Transverse colon (tissue), 4 donors: Measurements from ENCODE around the gene HDAC4.

Experiments
- EP300 ChIP-seq: sonication (generic); formaldehyde crosslinking; IDR thresholded peaks from one replicate; pipeline ENCODE4 v1.6.1; 2017; ENCODE audit warnings: antibody characterized with exemption, low read depth
- POLR2A ChIP-seq: fragments of 450-650 bp; IDR thresholded peaks from one replicate; pipeline ENCODE4 v1.6.1; 2016; ENCODE audit warnings: antibody characterized with exemption, mild to moderate bottlenecking, moderate library complexity
- POLR2AphosphoS5 ChIP-seq, 3 donors: sonication (generic); formaldehyde crosslinking; IDR thresholded peaks; one replicate each; pipeline ENCODE4 v1.6.1; 2016; ENCODE audit warnings: antibody characterized with exemption in 3 of 3
- TF ChIP-seq, protein P1 (sequence below), 5 experiments: fragments of 200-600 bp in 3 of 5; fragments of 450-650 bp in 2 of 5; sonication (generic) in 3 of 5; IDR thresholded peaks; 1 replicate in 2 of 5; 2 replicates in 3 of 5; pipeline ENCODE4 v1.5.1; 2016 to 2017; ENCODE audit warnings: antibody characterized with exemption in 5 of 5, inconsistent platforms in 3 of 5, mild to moderate bottlenecking in 2 of 5, moderate library complexity in 1 of 5

DNA sequence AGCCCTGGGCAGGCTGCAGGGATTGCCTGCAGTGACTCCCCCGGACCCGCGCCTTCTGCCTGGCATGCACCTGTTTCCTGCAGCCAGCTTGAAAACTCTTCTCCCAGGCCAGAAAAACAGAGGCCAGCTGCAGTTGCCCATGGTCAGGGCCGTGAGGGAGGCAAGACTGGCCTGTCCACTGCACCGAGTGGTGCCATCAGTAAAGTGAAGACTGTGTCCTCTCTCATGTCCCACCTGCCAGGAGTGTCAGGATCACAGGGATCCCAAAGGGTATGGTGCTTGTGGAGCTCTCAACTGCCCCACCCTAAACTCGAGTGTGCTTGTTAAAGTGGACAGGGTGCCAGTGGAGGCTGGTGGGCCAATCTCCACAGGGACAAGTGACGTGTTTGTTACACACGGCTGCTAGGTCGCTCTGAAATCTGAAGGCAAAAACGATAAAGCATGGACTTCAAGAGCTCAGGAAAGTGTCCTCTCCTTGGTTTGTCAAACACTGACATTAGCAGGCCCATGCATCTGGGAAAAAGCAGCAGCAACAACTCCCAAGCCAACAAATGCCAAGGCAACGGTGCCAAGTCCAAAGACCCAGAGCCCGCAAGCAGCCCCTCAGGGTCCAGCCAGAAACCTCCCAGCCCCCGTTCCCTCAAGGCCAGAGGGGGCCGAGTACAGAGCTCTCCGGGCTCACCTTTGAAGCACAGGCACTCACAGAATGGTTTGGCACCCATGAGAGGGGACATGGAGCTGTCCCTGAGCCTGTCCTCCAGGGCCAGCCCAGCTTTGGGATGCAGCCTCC, 213.2 kb downstream of the HDAC4 start:
- TF ChIP-seq POLR2AphosphoS5 (IDR thresholded peaks at IDR 0.05) (no peak), POLR2A (no peak), EP300 (no peak)
- TF ChIP-seq, protein P1, sequence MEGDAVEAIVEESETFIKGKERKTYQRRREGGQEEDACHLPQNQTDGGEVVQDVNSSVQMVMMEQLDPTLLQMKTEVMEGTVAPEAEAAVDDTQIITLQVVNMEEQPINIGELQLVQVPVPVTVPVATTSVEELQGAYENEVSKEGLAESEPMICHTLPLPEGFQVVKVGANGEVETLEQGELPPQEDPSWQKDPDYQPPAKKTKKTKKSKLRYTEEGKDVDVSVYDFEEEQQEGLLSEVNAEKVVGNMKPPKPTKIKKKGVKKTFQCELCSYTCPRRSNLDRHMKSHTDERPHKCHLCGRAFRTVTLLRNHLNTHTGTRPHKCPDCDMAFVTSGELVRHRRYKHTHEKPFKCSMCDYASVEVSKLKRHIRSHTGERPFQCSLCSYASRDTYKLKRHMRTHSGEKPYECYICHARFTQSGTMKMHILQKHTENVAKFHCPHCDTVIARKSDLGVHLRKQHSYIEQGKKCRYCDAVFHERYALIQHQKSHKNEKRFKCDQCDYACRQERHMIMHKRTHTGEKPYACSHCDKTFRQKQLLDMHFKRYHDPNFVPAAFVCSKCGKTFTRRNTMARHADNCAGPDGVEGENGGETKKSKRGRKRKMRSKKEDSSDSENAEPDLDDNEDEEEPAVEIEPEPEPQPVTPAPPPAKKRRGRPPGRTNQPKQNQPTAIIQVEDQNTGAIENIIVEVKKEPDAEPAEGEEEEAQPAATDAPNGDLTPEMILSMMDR (IDR thresholded peaks at IDR 0.05), result no peak
